ENCODE measurements around the gene GDE1. TPM values are rescaled to one million over a fixed set of nuclear protein-coding genes. Genes with fewer than 3 reads are reported as not detected.

Gene GDE1
- total RNA-seq, 1 experiment from 2014 or later: 65.7 TPM

DNA sequence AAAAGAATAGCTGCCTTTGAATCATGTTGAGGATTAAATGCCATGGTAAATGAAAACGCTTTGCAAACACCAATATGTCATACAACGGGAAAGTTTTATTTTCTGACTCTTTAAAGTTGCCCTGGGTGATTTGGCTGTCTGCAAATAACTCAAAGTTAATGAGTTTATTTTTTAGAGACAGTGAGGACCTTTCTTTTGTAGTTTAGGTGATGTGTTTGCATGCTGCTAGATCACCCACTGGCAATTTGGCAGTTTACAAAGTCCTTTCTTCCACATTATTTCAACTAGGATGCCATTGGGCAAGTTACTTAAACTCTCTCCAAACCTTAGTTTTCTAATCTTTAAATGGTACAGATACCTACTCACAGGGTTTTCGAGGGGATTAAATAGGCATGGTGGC lies 37.8 kb downstream of the GDE1 start:
- H3K36me3 Mint-ChIP-seq: 0 out of 2 replicates have a peak, but pooled peaks cover 5% of the 10 kb centered on the region
- no peak overlapping the region for H3K27ac Mint-ChIP-seq
- POLR2A ChIA-PET: no interaction called here
- H3K4me3 Mint-ChIP-seq: no peak overlapping the region
- no peaks in the 10 kb centered on the region for H3K9me3 Mint-ChIP-seq
- DNase-seq (ENCODE audit: low spot score): no peak
- no peak for ATAC-seq
- TF ChIP-seq FOXJ3 (CRISPR knock-in tag; IDR thresholded peaks at IDR 0.05; ENCODE audit: borderline replicate concordance): no peak
- TF ChIP-seq, protein P1, sequence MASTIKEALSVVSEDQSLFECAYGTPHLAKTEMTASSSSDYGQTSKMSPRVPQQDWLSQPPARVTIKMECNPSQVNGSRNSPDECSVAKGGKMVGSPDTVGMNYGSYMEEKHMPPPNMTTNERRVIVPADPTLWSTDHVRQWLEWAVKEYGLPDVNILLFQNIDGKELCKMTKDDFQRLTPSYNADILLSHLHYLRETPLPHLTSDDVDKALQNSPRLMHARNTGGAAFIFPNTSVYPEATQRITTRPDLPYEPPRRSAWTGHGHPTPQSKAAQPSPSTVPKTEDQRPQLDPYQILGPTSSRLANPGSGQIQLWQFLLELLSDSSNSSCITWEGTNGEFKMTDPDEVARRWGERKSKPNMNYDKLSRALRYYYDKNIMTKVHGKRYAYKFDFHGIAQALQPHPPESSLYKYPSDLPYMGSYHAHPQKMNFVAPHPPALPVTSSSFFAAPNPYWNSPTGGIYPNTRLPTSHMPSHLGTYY (CRISPR knock-in tag; IDR thresholded peaks at IDR 0.05): no peak
- TF ChIP-seq, protein P2, sequence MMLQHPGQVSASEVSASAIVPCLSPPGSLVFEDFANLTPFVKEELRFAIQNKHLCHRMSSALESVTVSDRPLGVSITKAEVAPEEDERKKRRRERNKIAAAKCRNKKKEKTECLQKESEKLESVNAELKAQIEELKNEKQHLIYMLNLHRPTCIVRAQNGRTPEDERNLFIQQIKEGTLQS (CRISPR knock-in tag; conservative IDR thresholded peaks at IDR 0.05): no peak
- TF ChIP-seq NR1H2 (CRISPR knock-in tag; IDR thresholded peaks at IDR 0.05): no peak
- TF ChIP-seq ZNF121 (CRISPR knock-in tag; IDR thresholded peaks at IDR 0.05): no peak
- TF ChIP-seq SMAD4 (CRISPR knock-in tag; IDR thresholded peaks at IDR 0.05): no peak
- no peak for TF ChIP-seq TEAD4 (CRISPR knock-in tag; IDR thresholded peaks at IDR 0.05)
- no peak for TF ChIP-seq ZNF396 (CRISPR knock-in tag; IDR thresholded peaks at IDR 0.05; ENCODE audit: borderline replicate concordance)
- TF ChIP-seq, protein P3, sequence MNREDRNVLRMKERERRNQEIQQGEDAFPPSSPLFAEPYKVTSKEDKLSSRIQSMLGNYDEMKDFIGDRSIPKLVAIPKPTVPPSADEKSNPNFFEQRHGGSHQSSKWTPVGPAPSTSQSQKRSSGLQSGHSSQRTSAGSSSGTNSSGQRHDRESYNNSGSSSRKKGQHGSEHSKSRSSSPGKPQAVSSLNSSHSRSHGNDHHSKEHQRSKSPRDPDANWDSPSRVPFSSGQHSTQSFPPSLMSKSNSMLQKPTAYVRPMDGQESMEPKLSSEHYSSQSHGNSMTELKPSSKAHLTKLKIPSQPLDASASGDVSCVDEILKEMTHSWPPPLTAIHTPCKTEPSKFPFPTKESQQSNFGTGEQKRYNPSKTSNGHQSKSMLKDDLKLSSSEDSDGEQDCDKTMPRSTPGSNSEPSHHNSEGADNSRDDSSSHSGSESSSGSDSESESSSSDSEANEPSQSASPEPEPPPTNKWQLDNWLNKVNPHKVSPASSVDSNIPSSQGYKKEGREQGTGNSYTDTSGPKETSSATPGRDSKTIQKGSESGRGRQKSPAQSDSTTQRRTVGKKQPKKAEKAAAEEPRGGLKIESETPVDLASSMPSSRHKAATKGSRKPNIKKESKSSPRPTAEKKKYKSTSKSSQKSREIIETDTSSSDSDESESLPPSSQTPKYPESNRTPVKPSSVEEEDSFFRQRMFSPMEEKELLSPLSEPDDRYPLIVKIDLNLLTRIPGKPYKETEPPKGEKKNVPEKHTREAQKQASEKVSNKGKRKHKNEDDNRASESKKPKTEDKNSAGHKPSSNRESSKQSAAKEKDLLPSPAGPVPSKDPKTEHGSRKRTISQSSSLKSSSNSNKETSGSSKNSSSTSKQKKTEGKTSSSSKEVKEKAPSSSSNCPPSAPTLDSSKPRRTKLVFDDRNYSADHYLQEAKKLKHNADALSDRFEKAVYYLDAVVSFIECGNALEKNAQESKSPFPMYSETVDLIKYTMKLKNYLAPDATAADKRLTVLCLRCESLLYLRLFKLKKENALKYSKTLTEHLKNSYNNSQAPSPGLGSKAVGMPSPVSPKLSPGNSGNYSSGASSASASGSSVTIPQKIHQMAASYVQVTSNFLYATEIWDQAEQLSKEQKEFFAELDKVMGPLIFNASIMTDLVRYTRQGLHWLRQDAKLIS (CRISPR knock-in tag; IDR thresholded peaks at IDR 0.05; ENCODE audit: borderline replicate concordance): no peak
- no peak for TF ChIP-seq GABPB1 (CRISPR knock-in tag; IDR thresholded peaks at IDR 0.05)
- TF ChIP-seq NFE2L1 (CRISPR knock-in tag; IDR thresholded peaks at IDR 0.05): no peak
- TF ChIP-seq, protein P4, sequence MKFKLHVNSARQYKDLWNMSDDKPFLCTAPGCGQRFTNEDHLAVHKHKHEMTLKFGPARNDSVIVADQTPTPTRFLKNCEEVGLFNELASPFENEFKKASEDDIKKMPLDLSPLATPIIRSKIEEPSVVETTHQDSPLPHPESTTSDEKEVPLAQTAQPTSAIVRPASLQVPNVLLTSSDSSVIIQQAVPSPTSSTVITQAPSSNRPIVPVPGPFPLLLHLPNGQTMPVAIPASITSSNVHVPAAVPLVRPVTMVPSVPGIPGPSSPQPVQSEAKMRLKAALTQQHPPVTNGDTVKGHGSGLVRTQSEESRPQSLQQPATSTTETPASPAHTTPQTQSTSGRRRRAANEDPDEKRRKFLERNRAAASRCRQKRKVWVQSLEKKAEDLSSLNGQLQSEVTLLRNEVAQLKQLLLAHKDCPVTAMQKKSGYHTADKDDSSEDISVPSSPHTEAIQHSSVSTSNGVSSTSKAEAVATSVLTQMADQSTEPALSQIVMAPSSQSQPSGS (CRISPR knock-in tag; IDR thresholded peaks at IDR 0.05; ENCODE audit: borderline replicate concordance, low read depth): no peak
- no peak for TF ChIP-seq HMGA2 (CRISPR knock-in tag; IDR thresholded peaks at IDR 0.05)
- TF ChIP-seq EMX1 (CRISPR knock-in tag; IDR thresholded peaks at IDR 0.05): no peak
- TF ChIP-seq, protein P5, sequence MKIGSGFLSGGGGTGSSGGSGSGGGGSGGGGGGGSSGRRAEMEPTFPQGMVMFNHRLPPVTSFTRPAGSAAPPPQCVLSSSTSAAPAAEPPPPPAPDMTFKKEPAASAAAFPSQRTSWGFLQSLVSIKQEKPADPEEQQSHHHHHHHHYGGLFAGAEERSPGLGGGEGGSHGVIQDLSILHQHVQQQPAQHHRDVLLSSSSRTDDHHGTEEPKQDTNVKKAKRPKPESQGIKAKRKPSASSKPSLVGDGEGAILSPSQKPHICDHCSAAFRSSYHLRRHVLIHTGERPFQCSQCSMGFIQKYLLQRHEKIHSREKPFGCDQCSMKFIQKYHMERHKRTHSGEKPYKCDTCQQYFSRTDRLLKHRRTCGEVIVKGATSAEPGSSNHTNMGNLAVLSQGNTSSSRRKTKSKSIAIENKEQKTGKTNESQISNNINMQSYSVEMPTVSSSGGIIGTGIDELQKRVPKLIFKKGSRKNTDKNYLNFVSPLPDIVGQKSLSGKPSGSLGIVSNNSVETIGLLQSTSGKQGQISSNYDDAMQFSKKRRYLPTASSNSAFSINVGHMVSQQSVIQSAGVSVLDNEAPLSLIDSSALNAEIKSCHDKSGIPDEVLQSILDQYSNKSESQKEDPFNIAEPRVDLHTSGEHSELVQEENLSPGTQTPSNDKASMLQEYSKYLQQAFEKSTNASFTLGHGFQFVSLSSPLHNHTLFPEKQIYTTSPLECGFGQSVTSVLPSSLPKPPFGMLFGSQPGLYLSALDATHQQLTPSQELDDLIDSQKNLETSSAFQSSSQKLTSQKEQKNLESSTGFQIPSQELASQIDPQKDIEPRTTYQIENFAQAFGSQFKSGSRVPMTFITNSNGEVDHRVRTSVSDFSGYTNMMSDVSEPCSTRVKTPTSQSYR (CRISPR knock-in tag; IDR thresholded peaks at IDR 0.05): no peak
- TF ChIP-seq, protein P6, sequence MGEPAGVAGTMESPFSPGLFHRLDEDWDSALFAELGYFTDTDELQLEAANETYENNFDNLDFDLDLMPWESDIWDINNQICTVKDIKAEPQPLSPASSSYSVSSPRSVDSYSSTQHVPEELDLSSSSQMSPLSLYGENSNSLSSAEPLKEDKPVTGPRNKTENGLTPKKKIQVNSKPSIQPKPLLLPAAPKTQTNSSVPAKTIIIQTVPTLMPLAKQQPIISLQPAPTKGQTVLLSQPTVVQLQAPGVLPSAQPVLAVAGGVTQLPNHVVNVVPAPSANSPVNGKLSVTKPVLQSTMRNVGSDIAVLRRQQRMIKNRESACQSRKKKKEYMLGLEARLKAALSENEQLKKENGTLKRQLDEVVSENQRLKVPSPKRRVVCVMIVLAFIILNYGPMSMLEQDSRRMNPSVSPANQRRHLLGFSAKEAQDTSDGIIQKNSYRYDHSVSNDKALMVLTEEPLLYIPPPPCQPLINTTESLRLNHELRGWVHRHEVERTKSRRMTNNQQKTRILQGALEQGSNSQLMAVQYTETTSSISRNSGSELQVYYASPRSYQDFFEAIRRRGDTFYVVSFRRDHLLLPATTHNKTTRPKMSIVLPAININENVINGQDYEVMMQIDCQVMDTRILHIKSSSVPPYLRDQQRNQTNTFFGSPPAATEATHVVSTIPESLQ (CRISPR knock-in tag; IDR thresholded peaks at IDR 0.05): no peak
- TF ChIP-seq, protein P7, sequence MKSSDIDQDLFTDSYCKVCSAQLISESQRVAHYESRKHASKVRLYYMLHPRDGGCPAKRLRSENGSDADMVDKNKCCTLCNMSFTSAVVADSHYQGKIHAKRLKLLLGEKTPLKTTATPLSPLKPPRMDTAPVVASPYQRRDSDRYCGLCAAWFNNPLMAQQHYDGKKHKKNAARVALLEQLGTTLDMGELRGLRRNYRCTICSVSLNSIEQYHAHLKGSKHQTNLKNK (CRISPR knock-in tag; IDR thresholded peaks at IDR 0.05): no peak
- no peak for TF ChIP-seq GTF2I (CRISPR knock-in tag; conservative IDR thresholded peaks at IDR 0.05)
- TF ChIP-seq ZNF416 (CRISPR knock-in tag; IDR thresholded peaks at IDR 0.05): no peak
- peaks cover 6% of the 10 kb centered on the region; the same call in 1 of the 2 replicates for H3K27me3 Mint-ChIP-seq (ENCODE audit: low read depth)
- H3K4me1 Mint-ChIP-seq: peaks cover 34% of the 10 kb centered on the region
- CTCF ChIA-PET: no interaction called here
